Kidney epithelial cell (primary cell): Measurements from ENCODE around the gene RIPOR2. TPM values are rescaled to one million over a fixed set of nuclear protein-coding genes. Genes with fewer than 3 reads are reported as not detected.

ENCODE experiments used
- DNase-seq: peaks from one replicate; pipeline ENCODE4 v3.0.0-alpha.2; 2010; ENCODE audit warnings: low read depth
- H3K27me3 ChIP-seq: 2 replicates; pipeline ENCODE4 v1.6.0; 2011; ENCODE audit warnings: low read length; ENCODE audit not compliant: control insufficient read depth, insufficient read depth
- H3K36me3 ChIP-seq: 2 replicates; pipeline ENCODE4 v1.5.1; 2011; ENCODE audit warnings: low read length; ENCODE audit not compliant: control insufficient read depth, insufficient read depth
- H3K4me3 ChIP-seq: 2 replicates; pipeline ENCODE4 v1.5.1; 2011; ENCODE audit warnings: low read depth, mild to moderate bottlenecking, control low read depth, low read length
- CTCF ChIP-seq: IDR thresholded peaks from 2 replicates; pipeline ENCODE4 v1.5.1; 2011; ENCODE audit warnings: mild to moderate bottlenecking, moderate library complexity, low read length, control low read depth, inconsistent platforms; ENCODE audit not compliant: insufficient read depth, poor library complexity, severe bottlenecking
- total RNA-seq: library from RNA; depleted of rRNA; stranded (reverse); fragments of >200 nt; gene quantifications from 2 replicates; pipeline ENCODE4 v1.2.3, GENCODE V29; 2015

RIPOR2 gene
- total RNA-seq, 1 donor from 2014 or later, result 0.79 TPM

GRCh38 chr6:24778878-24779277, 156.9 kb downstream of the RIPOR2 start:
- no peaks in the 10 kb centered on the region for H3K36me3 ChIP-seq
- no peak overlapping the region for H3K4me3 ChIP-seq
- TF ChIP-seq CTCF, result no peak
- no peak for DNase-seq
- H3K27me3 ChIP-seq, result no peaks in the 10 kb centered on the region

GRCh38 chr6:24778121-24778520, 157.6 kb downstream of the RIPOR2 start:
- Histone ChIP-seq H3K27me3 (no peaks in the 10 kb centered on the region), H3K4me3 (no peak overlapping the region), H3K36me3 (no peaks in the 10 kb centered on the region)
- TF ChIP-seq CTCF, result no peak
- DNase-seq, result no peak

- TF ChIP-seq CTCF, result no peak
- no peak for DNase-seq
- H3K4me3 ChIP-seq, result no peak overlapping the region
- H3K27me3 ChIP-seq, result no peaks in the 10 kb centered on the region
- no peaks in the 10 kb centered on the region for H3K36me3 ChIP-seq
Measured at GRCh38 chr6:24777227-24777626, 158.5 kb downstream of the RIPOR2 start.

GRCh38 chr6:24775520-24776058, 160.2 kb downstream of the RIPOR2 start:
- no peak for DNase-seq
- peak overlapping the region; percentile 96 for H3K4me3 ChIP-seq
- H3K27me3 ChIP-seq, result no peaks in the 10 kb centered on the region
- no peaks in the 10 kb centered on the region for H3K36me3 ChIP-seq
- no peak for TF ChIP-seq CTCF

GRCh38 chr6:24774696-24775519, 160.9 kb downstream of the RIPOR2 start, which contains the start of gene GMNN:
TSS of gene GMNN (plus strand) at chr6:24774937. CDS start at chr6:24777247, 2,310 bp downstream.
- peak; percentile 69 for DNase-seq
- H3K36me3 ChIP-seq, result no peaks in the 10 kb centered on the region
- peak within 1 kb of the TSS; percentile 96 for H3K4me3 ChIP-seq
- no peaks in the 10 kb centered on the region for H3K27me3 ChIP-seq
- TF ChIP-seq CTCF, result no peak

- H3K4me3 ChIP-seq, result no peak overlapping the region
- no peak for TF ChIP-seq CTCF
- H3K27me3 ChIP-seq, result no peaks in the 10 kb centered on the region
- no peaks in the 10 kb centered on the region for H3K36me3 ChIP-seq
- no peak for DNase-seq
Measured at GRCh38 chr6:24768361-24768760, 167.4 kb downstream of the RIPOR2 start.
